H9 (cell line): ENCODE measurements around the gene AKR1B15. TPM values are rescaled to one million over a fixed set of nuclear protein-coding genes. Genes with fewer than 3 reads are reported as not detected.

Experiments used
- DNase-seq: peaks from one replicate; pipeline ENCODE4 v3.0.0-alpha.2; 2017
- H2AFZ ChIP-seq: one replicate; pipeline ENCODE4 v1.6.1; 2013; ENCODE audit warnings: mild to moderate bottlenecking, low read length, control low read depth, moderate library complexity
- H2AK5ac ChIP-seq: 2 replicates; pipeline ENCODE4 v1.6.1; 2013; ENCODE audit warnings: low read length, control low read depth, mixed read lengths; ENCODE audit not compliant: insufficient read length
- H2BK120ac ChIP-seq: one replicate; pipeline ENCODE4 v1.6.1; 2013; ENCODE audit warnings: low read depth, mild to moderate bottlenecking, low read length, control low read depth, inconsistent platforms; ENCODE audit not compliant: poor library complexity, severe bottlenecking
- H2BK12ac ChIP-seq: 2 replicates; pipeline ENCODE4 v1.6.1; 2013; ENCODE audit warnings: low read length, control low read depth, mixed read lengths, low read depth; ENCODE audit not compliant: insufficient read length
- H2BK15ac ChIP-seq: 2 replicates; pipeline ENCODE4 v1.6.1; 2013; ENCODE audit warnings: low read depth, low read length, control low read depth
- H2BK20ac ChIP-seq: one replicate; pipeline ENCODE4 v1.6.1; 2013; ENCODE audit warnings: low read depth, mild to moderate bottlenecking, low read length, control low read depth, inconsistent platforms; ENCODE audit not compliant: poor library complexity, severe bottlenecking
- H2BK5ac ChIP-seq: 2 replicates; pipeline ENCODE4 v1.6.1; 2013; ENCODE audit warnings: low read length, control low read depth, mixed read lengths; ENCODE audit not compliant: insufficient read length
- H3K14ac ChIP-seq: 2 replicates; pipeline ENCODE4 v1.6.1; 2013; ENCODE audit warnings: low read length, control low read depth; ENCODE audit not compliant: insufficient read depth
- H3K18ac ChIP-seq: 2 replicates; pipeline ENCODE4 v1.6.1; 2013; ENCODE audit warnings: low read depth, mild to moderate bottlenecking, mixed read lengths, low read length, control low read depth; ENCODE audit not compliant: insufficient read length
- H3K23ac ChIP-seq: 2 replicates; pipeline ENCODE4 v1.6.1; 2013; ENCODE audit warnings: low read length, control low read depth, mixed read lengths, low read depth; ENCODE audit not compliant: insufficient read length
- H3K23me2 ChIP-seq: 2 replicates; pipeline ENCODE4 v1.6.1; 2013; ENCODE audit warnings: low read depth, mild to moderate bottlenecking, mixed read lengths, low read length, control low read depth; ENCODE audit not compliant: insufficient read length, poor library complexity, severe bottlenecking
- H3K27ac ChIP-seq: 2 replicates; pipeline ENCODE4 v1.5.1; 2013; ENCODE audit warnings: low read length, control low read depth, mixed read lengths, low read depth; ENCODE audit not compliant: insufficient read length
- H3K27me3 ChIP-seq: 2 replicates; pipeline ENCODE4 v1.6.1; 2013; ENCODE audit warnings: low read length, control low read depth, inconsistent platforms; ENCODE audit not compliant: insufficient read depth
- H3K4ac ChIP-seq: 2 replicates; pipeline ENCODE4 v1.6.1; 2013; ENCODE audit warnings: low read depth, mild to moderate bottlenecking, control low read depth, inconsistent platforms, low read length, moderate library complexity
- H3K4me1 ChIP-seq: 2 replicates; pipeline ENCODE4 v1.6.1; 2013; ENCODE audit warnings: low read length, control low read depth, inconsistent platforms; ENCODE audit not compliant: insufficient read depth
- H3K4me2 ChIP-seq: 2 replicates; pipeline ENCODE4 v1.6.1; 2013; ENCODE audit warnings: low read length, control low read depth, mixed read lengths; ENCODE audit not compliant: insufficient read length, insufficient read depth
- H3K56ac ChIP-seq: 2 replicates; pipeline ENCODE4 v1.6.1; 2013; ENCODE audit warnings: low read depth, mild to moderate bottlenecking, mixed read lengths, low read length, control low read depth; ENCODE audit not compliant: insufficient read length
- H3K79me1 ChIP-seq: 2 replicates; pipeline ENCODE4 v1.6.1; 2013; ENCODE audit warnings: low read depth, mild to moderate bottlenecking, moderate library complexity, low read length, control low read depth, inconsistent platforms; ENCODE audit not compliant: insufficient read depth, poor library complexity, severe bottlenecking
- H3K79me2 ChIP-seq: 2 replicates; pipeline ENCODE4 v1.6.1; 2013; ENCODE audit warnings: low read length, control low read depth, inconsistent platforms; ENCODE audit not compliant: insufficient read depth
- H3K9ac ChIP-seq: 2 replicates; pipeline ENCODE4 v1.6.1; 2013; ENCODE audit warnings: low read length, control low read depth, mixed read lengths; ENCODE audit not compliant: insufficient read length; ENCODE audit errors: extremely low read depth
- H3K9me3 ChIP-seq: one replicate; pipeline ENCODE4 v1.6.1; 2013; ENCODE audit warnings: low read depth, low read length, inconsistent platforms; ENCODE audit not compliant: control insufficient read depth
- H3T11ph ChIP-seq: one replicate; pipeline ENCODE4 v1.6.1; 2013; ENCODE audit warnings: mild to moderate bottlenecking, low read length, control low read depth, inconsistent platforms
- H4K20me1 ChIP-seq: one replicate; pipeline ENCODE4 v1.6.1; 2013; ENCODE audit not compliant: control insufficient read depth, insufficient read length, insufficient read depth
- H4K5ac ChIP-seq: 2 replicates; pipeline ENCODE4 v1.6.1; 2013; ENCODE audit warnings: low read depth, mild to moderate bottlenecking, mixed read lengths, low read length, control low read depth; ENCODE audit not compliant: insufficient read length
- H4K8ac ChIP-seq: replicated peaks from 2 replicates; pipeline ENCODE4 v1.6.1; 2013; ENCODE audit warnings: low read length, control low read depth, mixed read lengths, low read depth; ENCODE audit not compliant: insufficient read length
- H4K91ac ChIP-seq: 2 replicates; pipeline ENCODE4 v1.6.1; 2013; ENCODE audit warnings: low read depth, mild to moderate bottlenecking, moderate library complexity, mixed read lengths, low read length, control low read depth; ENCODE audit not compliant: insufficient read length
- H3K27ac Mint-ChIP-seq, 3 experiments: 2 replicates in 2 of 3; 3 replicates in 1 of 3; pipeline ENCODE4 v1.8.0; 2020 to 2021; ENCODE audit warnings: mixed read lengths in 3 of 3, mild to moderate bottlenecking in 1 of 3, moderate library complexity in 1 of 3
- H3K27me3 Mint-ChIP-seq: 2 replicates; pipeline ENCODE4 v1.8.0; 2021; ENCODE audit warnings: low read depth, mild to moderate bottlenecking, moderate library complexity, mixed read lengths
- H3K36me3 Mint-ChIP-seq, 3 experiments: 2 replicates in 2 of 3; 3 replicates in 1 of 3; pipeline ENCODE4 v1.8.0; 2020 to 2021; ENCODE audit warnings: low read depth in 3 of 3, mixed read lengths in 3 of 3; ENCODE audit not compliant: insufficient read depth in 1 of 3
- H3K4me1 Mint-ChIP-seq, 2 experiments: 2 replicates each; pipeline ENCODE4 v1.8.0; 2020; ENCODE audit warnings: mixed read lengths in 2 of 2
- H3K4me3 Mint-ChIP-seq, 2 experiments: 2 replicates in 1 of 2; 3 replicates in 1 of 2; pipeline ENCODE4 v1.8.0; 2020 to 2021; ENCODE audit warnings: mild to moderate bottlenecking in 2 of 2, mixed read lengths in 2 of 2, moderate library complexity in 1 of 2
- H3K9me3 Mint-ChIP-seq, 2 experiments: 2 replicates in 1 of 2; 3 replicates in 1 of 2; pipeline ENCODE4 v1.8.0; 2020; ENCODE audit warnings: mild to moderate bottlenecking in 2 of 2, mixed read lengths in 2 of 2, moderate library complexity in 1 of 2
- WGBS: extraction: QIAGEN DNeasy Blood & Tissue Kit; methylation state at CpG from one replicate; pipeline ENCODE4 v1.1.7; 2013; ENCODE audit warnings: missing lambda C conversion rate, low lambda C conversion rate, mixed read lengths; ENCODE audit not compliant: insufficient read length; ENCODE audit errors: extremely low coverage; 5-methylcytosine and 5-hydroxymethylcytosine counted together
- total RNA-seq: library from RNA; stranded (reverse); gene quantifications from 2 replicates; pipeline ENCODE4 v1.2.1, GENCODE V29; 2021
- TF ChIP-seq, protein P1 (sequence below): fragments of 200-600 bp; sonication (generic); conservative IDR thresholded peaks from 3 replicates; pipeline ENCODE4 v1.8.0; 2021; ENCODE audit warnings: antibody characterized with exemption, mild to moderate bottlenecking

Gene AKR1B15
- total RNA-seq, 1 experiment from 2014 or later, result not detected

DNA sequence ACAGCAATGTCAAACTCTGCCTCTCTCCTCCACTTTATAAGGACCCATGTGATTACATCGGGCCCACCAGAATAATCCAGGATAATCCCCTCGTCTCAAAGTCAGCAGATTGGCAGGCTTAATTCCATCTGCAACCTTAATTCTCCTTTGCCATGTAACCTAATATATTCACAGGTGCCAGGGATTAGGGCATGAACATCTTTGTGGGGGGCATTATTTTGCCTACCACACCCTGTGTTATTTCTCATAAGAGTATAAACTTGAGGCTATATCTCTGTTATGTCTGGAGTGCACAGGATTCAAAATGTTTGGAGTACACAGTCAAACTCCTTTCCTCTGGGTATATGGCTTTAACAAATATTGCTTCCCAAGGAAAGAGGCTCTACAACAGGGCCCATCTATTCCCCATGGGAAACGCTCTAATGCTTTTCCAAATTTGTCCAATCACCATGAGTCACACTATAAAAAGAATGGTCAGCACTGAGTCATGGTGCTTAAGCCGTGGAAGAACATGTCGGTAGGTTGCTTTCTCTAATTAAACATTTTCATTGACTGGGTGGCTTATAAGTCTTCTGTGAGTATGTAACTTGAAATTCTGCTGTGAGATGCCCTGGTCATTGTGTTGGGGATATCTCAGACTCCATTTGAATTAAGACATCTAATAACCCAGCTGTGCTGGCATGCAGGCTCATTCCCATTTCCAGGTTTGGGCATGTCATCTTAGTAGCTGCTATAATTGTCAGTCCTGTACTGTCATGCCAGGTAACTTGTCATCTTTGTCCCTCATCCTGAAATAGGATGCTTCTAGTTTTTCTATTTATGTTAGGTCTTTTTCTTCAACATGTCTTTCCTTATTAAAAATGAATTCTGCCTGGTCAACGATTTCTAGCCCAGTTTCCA lies 33.1 kb upstream of the AKR1B15 start:
- DNase-seq, result no peak
- Histone ChIP-seq H3K4me2 (no peak overlapping the region), H3K56ac (no peak overlapping the region), H2BK120ac (no peak overlapping the region), H2AK5ac (no peak overlapping the region), H4K8ac (no peak overlapping the region), H2AFZ (no peak overlapping the region), H3K18ac (no peak overlapping the region), H2BK15ac (no peak overlapping the region), H3T11ph (no peak overlapping the region), H3K9me3 (no peaks in the 10 kb centered on the region), H3K4me1 (no peaks in the 10 kb centered on the region), H3K14ac (no peak overlapping the region), H2BK5ac (no peak overlapping the region), H3K23ac (no peak overlapping the region), H3K23me2 (no peaks in the 10 kb centered on the region), H3K79me1 (no peaks in the 10 kb centered on the region), H4K5ac (no peak overlapping the region), H3K27me3 (no peaks in the 10 kb centered on the region), H3K4ac (no peak overlapping the region), H4K91ac (no peak overlapping the region), H3K79me2 (no peaks in the 10 kb centered on the region), H3K9ac (no peak overlapping the region), H3K27ac (no peak overlapping the region), H2BK12ac (no peak overlapping the region), H2BK20ac (no peak overlapping the region), H4K20me1 (peaks cover 2% of the 10 kb centered on the region)
- TF ChIP-seq, protein P1, sequence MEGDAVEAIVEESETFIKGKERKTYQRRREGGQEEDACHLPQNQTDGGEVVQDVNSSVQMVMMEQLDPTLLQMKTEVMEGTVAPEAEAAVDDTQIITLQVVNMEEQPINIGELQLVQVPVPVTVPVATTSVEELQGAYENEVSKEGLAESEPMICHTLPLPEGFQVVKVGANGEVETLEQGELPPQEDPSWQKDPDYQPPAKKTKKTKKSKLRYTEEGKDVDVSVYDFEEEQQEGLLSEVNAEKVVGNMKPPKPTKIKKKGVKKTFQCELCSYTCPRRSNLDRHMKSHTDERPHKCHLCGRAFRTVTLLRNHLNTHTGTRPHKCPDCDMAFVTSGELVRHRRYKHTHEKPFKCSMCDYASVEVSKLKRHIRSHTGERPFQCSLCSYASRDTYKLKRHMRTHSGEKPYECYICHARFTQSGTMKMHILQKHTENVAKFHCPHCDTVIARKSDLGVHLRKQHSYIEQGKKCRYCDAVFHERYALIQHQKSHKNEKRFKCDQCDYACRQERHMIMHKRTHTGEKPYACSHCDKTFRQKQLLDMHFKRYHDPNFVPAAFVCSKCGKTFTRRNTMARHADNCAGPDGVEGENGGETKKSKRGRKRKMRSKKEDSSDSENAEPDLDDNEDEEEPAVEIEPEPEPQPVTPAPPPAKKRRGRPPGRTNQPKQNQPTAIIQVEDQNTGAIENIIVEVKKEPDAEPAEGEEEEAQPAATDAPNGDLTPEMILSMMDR, result no peak
- H3K4me3 Mint-ChIP-seq, result no peak overlapping the region
- H3K27me3 Mint-ChIP-seq, result peaks cover 22% of the 10 kb centered on the region
- no peak overlapping the region for H3K27ac Mint-ChIP-seq
- no CpG with 5 or more reads among the region's 6 CpGs for WGBS
- peaks cover 2 to 4% of the 10 kb centered on the region in 2 experiments for H3K4me1 Mint-ChIP-seq
- H3K9me3 Mint-ChIP-seq, result no peaks in the 10 kb centered on the region
- H3K36me3 Mint-ChIP-seq, result no peaks in the 10 kb centered on the region
